HG03432 (cell line): Measurements from ENCODE around the gene CLPX.
"Not testable (repeated sequence)": the region's sequence is repeated elsewhere in the genome, so short reads cannot be mapped to it uniquely, and the experiment has no call there.

Source experiments
- ATAC-seq: cut with Tn5 transposase; IDR thresholded peaks from one replicate; pipeline ENCODE4 v1.9.1; 2021; ENCODE audit warnings: mild to moderate bottlenecking, moderate library complexity; ENCODE audit not compliant: unreplicated experiment

Gene CLPX

GRCh38 chr15:65175511-65175910 is 9.6 kb downstream of the CLPX start:
- no peak for ATAC-seq

- no peak for ATAC-seq
Measured at GRCh38 chr15:65174509-65174908, 10.6 kb downstream of the CLPX start.

GRCh38 chr15:65172531-65172930 is 12.6 kb downstream of the CLPX start:
- no peak for ATAC-seq

GRCh38 chr15:65171428-65171827 is 13.7 kb downstream of the CLPX start:
- ATAC-seq, result no peak

GRCh38 chr15:65165875-65166274 is 19.3 kb downstream of the CLPX start:
- no peak for ATAC-seq

GRCh38 chr15:65164139-65164538 is 21.0 kb downstream of the CLPX start:
- no peak for ATAC-seq

GRCh38 chr15:65163041-65163440 is 22.1 kb downstream of the CLPX start:
- ATAC-seq, result no peak

- no peak for ATAC-seq
Measured at GRCh38 chr15:65156692-65157091, 28.4 kb downstream of the CLPX start.

- no peak for ATAC-seq
Measured at GRCh38 chr15:65154720-65155119, 30.4 kb downstream of the CLPX start.

GRCh38 chr15:65147902-65148301 is 37.2 kb downstream of the CLPX start:
- ATAC-seq, result no peak

GRCh38 chr15:65146438-65146837 is 38.7 kb downstream of the CLPX start:
- no peak for ATAC-seq

- not testable (repeated sequence) for ATAC-seq
Measured at GRCh38 chr15:65138631-65139030, 46.5 kb downstream of the CLPX start.

- ATAC-seq, result not testable (repeated sequence)
Measured at GRCh38 chr15:65137893-65138292, 47.2 kb downstream of the CLPX start.

- ATAC-seq, result not testable (repeated sequence)
Measured at GRCh38 chr15:65137089-65137488, 48.1 kb downstream of the CLPX start.

GRCh38 chr15:65134538-65134937 is 50.6 kb downstream of the CLPX start:
- no peak for ATAC-seq

- peak; percentile 87 for ATAC-seq
Measured at GRCh38 chr15:65133548-65134200, 51.5 kb downstream of the CLPX start, which contains the start of gene PDCD7. Gene PDCD7 (minus strand): TSS chr15:65133808. CDS start chr15:65133781, 27 bp downstream.

GRCh38 chr15:65132878-65133547 is 52.1 kb downstream of the CLPX start:
- peak; percentile 51 for ATAC-seq

- no peak for ATAC-seq
Measured at GRCh38 chr15:65130941-65131340, 54.2 kb downstream of the CLPX start.

- ATAC-seq, result no peak
Measured at GRCh38 chr15:65115542-65115941, 69.6 kb downstream of the CLPX start.

- ATAC-seq, result no peak
Measured at GRCh38 chr15:65115086-65115485, 70.1 kb downstream of the CLPX start, which contains the start of gene UBAP1L. Gene UBAP1L (minus strand): TSS chr15:65115200. CDS start chr15:65106215, 8,985 bp downstream.

GRCh38 chr15:65110676-65111292 is 74.4 kb downstream of the CLPX start:
- ATAC-seq, result no peak

GRCh38 chr15:65106011-65106590 is 79.0 kb downstream of the CLPX start:
- ATAC-seq, result no peak
